Cardiac septum (tissue), 1 donor: ENCODE results near the gene PAQR7. TPM values are rescaled to one million over a fixed set of nuclear protein-coding genes. Genes with fewer than 3 reads are reported as not detected.
A peak's percentile ranks its signal among the peaks of the same experiment; 100 is the strongest.
"Not testable (repeated sequence)": the region's sequence is repeated elsewhere in the genome, so short reads cannot be mapped to it uniquely, and the experiment has no call there.

Experiments
- DNase-seq: peaks from one replicate; pipeline ENCODE4 v3.0.0-alpha.2; 2020; ENCODE audit warnings: low spot score
- intact Hi-C: fragments of 100-400 bp; cut with DNase I; formaldehyde crosslinking; loops from one replicate; pipeline ENCODE4 v1.14.0; 2022
- total RNA-seq: library from RNA; stranded (reverse); fragmentation: NEBNext Ultra II Directional; extraction: Animal tissue kit (Norgen Biotek cat#: 25700); gene quantifications from one replicate; pipeline ENCODE4 v1.2.1, GENCODE V29; 2021
- donor health status: DM: no; HTN: no; CAD: no.

PAQR7 gene
- total RNA-seq, 1 donor from 2014 or later: 2.4 TPM

GRCh38 chr1:25861316-25862286 is 13.9 kb downstream of the PAQR7 start:
- intact Hi-C loops: no loop called here
- no peak for DNase-seq

- intact Hi-C loops: no loop called here
- peak; percentile 94 for DNase-seq
Measured at GRCh38 chr1:25858906-25859789, 16.4 kb downstream of the PAQR7 start, which contains the start of gene AUNIP. TSS of gene AUNIP (minus strand) at chr1:25859457. CDS start at chr1:25859357, 100 bp downstream.

GRCh38 chr1:25858494-25858893 is 17.0 kb downstream of the PAQR7 start:
- no peak for DNase-seq
- intact Hi-C loops: no loop called here

- intact Hi-C loops: no loop called here
- DNase-seq: no peak
Measured at GRCh38 chr1:25856856-25857255, 18.7 kb downstream of the PAQR7 start.

GRCh38 chr1:25854554-25854953 is 21.0 kb downstream of the PAQR7 start:
- intact Hi-C loops: no loop called here
- DNase-seq: no peak

GRCh38 chr1:25848531-25848930 is 27.0 kb downstream of the PAQR7 start:
- intact Hi-C loops: no loop called here
- no peak for DNase-seq

- intact Hi-C loops: no loop called here
- DNase-seq: no peak
Measured at GRCh38 chr1:25847929-25848328, 27.6 kb downstream of the PAQR7 start.

GRCh38 chr1:25845664-25846063 is 29.8 kb downstream of the PAQR7 start:
- DNase-seq: no peak
- intact Hi-C loops: no loop called here

- intact Hi-C loops: no loop called here
Measured at GRCh38 chr1:25844536-25845337, 30.8 kb downstream of the PAQR7 start.

GRCh38 chr1:25843483-25843882 is 32.0 kb downstream of the PAQR7 start:
- intact Hi-C loops: no loop called here
- no peak for DNase-seq

More at GRCh38 chr1:25844536-25845337, 30.8 kb downstream of the PAQR7 start:
- no peak for DNase-seq

GRCh38 chr1:25839808-25840207 is 35.7 kb downstream of the PAQR7 start:
- intact Hi-C loops, DNase-seq: not testable (repeated sequence)

- DNase-seq: no peak
- intact Hi-C loops: no loop called here
Measured at GRCh38 chr1:25837262-25837875, 38.1 kb downstream of the PAQR7 start.

- intact Hi-C loops: no loop called here
- DNase-seq: no peak
Measured at GRCh38 chr1:25836695-25837094, 38.8 kb downstream of the PAQR7 start.

GRCh38 chr1:25834894-25835293 is 40.6 kb downstream of the PAQR7 start:
- intact Hi-C loops: no loop called here

GRCh38 chr1:25833158-25833557 is 42.4 kb downstream of the PAQR7 start:
- intact Hi-C loops: no loop called here
- DNase-seq: no peak

More at GRCh38 chr1:25834894-25835293, 40.6 kb downstream of the PAQR7 start:
- no peak for DNase-seq

- intact Hi-C loops: no loop called here
- no peak for DNase-seq
Measured at GRCh38 chr1:25832336-25833037, 43.0 kb downstream of the PAQR7 start.

- intact Hi-C loops: no loop called here
- no peak for DNase-seq
Measured at GRCh38 chr1:25831569-25832196, 43.8 kb downstream of the PAQR7 start.

- intact Hi-C loops: loop anchor here (5.0 kb wide), 1 partner anchor 43 kb away; no protein-coding TSS in a partner anchor
- no peak for DNase-seq
Measured at GRCh38 chr1:25829046-25829445, 46.5 kb downstream of the PAQR7 start.
